ENCODE data around the gene PROCA1.

PROCA1 gene, protein sequence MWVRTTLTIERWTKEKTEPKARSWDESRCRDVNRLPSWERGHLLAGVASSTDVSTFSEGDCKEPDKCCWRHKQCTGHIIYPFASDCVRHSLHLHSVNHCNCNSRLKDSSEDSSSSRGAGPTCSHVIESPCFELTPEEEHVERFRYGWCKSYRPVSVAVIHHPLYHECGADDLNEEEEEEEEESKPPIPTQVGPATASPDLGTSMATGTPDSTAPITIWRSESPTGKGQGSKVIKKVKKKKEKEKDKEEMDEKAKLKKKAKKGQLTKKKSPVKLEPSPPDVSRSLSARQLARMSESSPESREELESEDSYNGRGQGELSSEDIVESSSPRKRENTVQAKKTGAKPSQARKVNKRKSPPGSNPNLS

DNA sequence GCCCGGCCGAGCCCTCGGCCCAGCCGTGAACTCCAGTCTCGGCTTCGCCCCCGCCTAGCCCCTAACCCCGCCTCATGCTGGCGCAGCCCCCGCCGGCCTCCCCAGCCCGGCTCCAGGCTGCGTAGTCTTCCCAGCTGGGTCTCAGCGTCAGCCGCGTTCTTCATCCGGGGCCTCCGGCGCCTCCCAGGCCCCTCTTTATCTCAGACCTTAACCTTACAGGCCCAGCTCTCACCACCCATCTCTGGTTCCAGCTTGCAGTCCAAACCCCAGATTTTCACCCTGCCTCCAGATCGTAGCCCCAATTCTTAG lies at the start of gene PROCA1:
Gene PROCA1, minus strand, starts transcription at position 166 of the 309 bp plus-strand sequence. CDS start 228 bp downstream, outside the sequence.
- DNase-seq (ENCODE audit: extremely low read depth, low read depth): no peak
- TF ChIP-seq, protein P1, sequence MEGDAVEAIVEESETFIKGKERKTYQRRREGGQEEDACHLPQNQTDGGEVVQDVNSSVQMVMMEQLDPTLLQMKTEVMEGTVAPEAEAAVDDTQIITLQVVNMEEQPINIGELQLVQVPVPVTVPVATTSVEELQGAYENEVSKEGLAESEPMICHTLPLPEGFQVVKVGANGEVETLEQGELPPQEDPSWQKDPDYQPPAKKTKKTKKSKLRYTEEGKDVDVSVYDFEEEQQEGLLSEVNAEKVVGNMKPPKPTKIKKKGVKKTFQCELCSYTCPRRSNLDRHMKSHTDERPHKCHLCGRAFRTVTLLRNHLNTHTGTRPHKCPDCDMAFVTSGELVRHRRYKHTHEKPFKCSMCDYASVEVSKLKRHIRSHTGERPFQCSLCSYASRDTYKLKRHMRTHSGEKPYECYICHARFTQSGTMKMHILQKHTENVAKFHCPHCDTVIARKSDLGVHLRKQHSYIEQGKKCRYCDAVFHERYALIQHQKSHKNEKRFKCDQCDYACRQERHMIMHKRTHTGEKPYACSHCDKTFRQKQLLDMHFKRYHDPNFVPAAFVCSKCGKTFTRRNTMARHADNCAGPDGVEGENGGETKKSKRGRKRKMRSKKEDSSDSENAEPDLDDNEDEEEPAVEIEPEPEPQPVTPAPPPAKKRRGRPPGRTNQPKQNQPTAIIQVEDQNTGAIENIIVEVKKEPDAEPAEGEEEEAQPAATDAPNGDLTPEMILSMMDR (IDR thresholded peaks at IDR 0.05; ENCODE audit: low read depth, low read length, missing control alignments): no peak
- peak within 1 kb of the TSS; percentile 44 for H3K4me3 ChIP-seq (replicated peaks; ENCODE audit: low read depth, low read length)

DNA sequence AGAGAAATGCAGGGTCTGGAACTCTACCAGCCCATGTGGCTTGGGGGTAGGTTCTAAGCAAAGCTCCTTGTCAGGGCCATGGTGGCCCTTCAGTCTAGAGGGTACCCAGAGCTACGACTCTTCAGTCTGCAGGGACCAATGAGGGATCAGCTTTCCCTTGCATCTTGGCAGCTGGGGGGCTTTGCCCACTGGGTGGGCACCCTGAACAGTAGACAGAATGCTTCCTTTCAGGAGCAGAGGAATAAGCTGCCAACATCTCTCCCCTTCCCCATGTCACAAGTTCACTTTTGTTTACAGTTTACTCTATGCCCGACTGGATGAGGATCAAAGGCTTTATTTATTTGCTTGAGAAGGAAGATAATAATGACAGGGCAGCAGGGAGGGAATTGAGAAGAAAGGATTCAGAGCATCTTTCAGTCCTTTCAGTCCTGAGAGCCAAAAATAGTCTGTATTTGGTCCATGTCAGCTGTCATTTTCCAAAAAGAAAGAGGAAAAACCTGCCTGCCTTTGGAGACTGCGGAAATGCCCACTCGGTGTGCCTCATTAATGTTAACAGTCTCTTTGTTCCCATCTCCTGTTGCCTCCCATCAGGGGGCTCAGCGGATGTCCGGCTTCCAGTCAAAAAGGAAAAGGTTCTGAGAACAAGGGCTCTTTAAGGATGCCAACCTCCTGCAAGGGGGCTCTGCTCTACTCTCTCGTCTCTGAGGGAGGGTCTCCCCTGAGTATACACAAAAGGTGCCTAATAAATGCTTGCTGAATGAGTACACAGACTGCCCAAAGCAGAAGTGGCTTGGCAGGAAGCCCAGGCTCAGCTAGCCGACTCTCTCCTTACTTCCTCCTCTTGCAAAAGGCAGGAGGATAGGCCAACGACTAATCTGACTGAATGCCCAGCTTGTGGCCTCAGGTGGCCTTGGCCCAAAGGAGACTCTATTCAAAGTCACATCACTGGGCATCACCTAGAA lies 49.2 kb upstream of the PROCA1 start:
- no peak for DNase-seq (ENCODE audit: extremely low read depth, low read depth)
- no peak overlapping the region for H3K4me3 ChIP-seq (replicated peaks; ENCODE audit: low read depth, low read length)
- TF ChIP-seq, protein P1 (IDR thresholded peaks at IDR 0.05; ENCODE audit: low read depth, low read length, missing control alignments): no peak

DNA sequence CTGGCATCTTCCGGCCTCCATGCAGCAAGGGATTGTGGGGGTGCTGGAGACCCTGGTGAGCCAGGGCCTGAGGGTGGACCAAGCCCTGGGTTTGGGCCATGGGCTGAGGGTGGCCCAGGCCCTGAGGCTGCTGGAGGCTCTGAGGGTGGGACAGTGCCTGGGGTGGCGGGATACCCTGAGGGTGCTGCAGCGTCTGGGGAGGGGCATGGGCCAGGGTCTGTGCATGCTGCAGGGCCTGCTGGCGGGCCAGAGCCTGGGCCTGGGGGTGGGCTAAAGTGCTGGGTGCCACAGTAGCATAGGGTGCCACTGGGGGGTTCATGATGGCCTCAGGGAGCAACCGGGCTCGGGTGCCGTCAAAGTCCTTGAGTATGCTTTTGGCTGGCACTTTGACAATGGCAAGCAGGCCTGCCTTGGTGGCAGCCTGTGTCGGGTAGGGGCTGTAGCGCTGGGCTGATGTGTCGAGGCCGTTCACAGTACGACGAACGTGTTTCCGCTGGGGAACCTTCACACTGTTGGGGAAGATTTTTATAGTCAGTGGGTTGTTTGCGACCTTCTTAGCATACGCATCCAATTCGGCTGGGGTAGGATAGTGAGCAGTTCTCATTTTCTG lies 47.7 kb upstream of the PROCA1 start:
- H3K4me3 ChIP-seq (replicated peaks; ENCODE audit: low read depth, low read length): no peak overlapping the region
- TF ChIP-seq, protein P1 (IDR thresholded peaks at IDR 0.05; ENCODE audit: low read depth, low read length, missing control alignments): no peak
- no peak for DNase-seq (ENCODE audit: extremely low read depth, low read depth)

DNA sequence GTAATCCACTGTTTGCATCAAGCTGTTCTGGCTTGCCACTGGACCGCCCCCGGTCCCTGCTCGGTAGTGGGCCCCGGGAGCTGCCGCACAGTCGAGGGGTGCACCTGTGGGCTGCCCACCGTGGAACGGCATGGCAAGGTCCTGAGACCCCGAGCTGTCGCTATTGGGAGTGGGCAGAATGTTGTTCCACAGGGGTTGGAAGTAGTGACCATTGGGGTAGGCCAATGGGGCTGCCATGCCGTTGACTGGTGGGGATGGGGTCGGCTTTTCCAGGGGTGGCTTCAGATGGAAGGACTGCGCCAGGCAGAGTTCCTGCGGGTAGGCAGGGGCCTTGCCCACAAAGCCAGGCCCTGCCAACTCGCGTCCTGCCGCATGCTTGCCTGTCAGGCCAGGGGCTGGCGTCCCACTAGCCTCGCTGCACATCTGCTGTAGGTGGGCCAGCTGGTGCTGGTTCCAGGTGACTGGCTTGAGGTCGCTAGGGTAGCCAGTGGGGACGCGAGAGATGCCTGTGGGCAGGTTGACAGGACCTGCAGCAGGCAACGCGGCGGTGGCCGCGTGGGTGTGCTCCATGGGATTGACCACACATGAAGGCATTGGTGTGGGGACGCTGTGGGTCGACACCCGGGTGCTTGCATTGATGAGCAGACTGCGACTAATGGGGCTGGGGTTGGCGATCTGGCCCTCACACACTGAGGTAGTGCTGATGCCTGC lies 46.9 kb upstream of the PROCA1 start:
- DNase-seq (ENCODE audit: extremely low read depth, low read depth): no peak
- H3K4me3 ChIP-seq (replicated peaks; ENCODE audit: low read depth, low read length): no peak overlapping the region
- TF ChIP-seq, protein P1 (IDR thresholded peaks at IDR 0.05; ENCODE audit: low read depth, low read length, missing control alignments): no peak

DNA sequence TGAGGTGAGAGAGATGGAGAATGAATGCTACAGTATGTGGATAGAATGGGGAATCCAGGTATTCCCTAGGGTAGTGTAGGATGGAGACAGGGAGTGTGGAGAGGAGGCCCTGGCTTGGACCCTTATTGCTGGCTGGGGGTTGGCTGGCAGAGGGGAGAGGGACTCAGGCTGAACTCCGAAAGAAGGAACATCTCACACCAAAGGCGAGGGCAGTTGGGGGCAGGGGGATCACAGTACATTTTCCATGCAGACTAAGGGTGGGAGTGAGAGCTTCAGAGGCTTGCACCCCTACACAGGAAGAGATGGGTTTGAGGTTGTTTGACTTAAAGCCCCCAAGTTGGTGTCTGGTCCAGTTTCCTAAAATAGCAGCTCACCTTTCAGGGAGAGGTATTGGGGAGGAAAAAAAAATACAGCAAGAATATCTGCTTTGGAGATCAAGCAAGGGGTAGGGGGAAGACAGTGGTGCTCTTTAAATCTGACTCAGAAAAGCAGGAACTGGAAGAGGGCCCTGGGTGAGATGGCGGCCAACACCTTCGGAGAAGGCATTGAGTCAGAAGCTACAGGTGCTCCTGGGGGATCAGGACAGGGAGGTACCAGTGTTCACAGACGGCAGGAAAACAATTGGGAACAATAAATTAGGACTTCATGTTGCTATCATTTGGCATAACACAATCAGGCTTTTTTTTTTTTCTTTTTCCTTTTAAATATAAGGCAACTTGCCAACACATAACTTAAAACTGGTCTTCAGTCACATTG lies 44.5 kb upstream of the PROCA1 start:
- DNase-seq (ENCODE audit: extremely low read depth, low read depth): no peak
- H3K4me3 ChIP-seq (replicated peaks; ENCODE audit: low read depth, low read length): no peak overlapping the region
- TF ChIP-seq, protein P1 (IDR thresholded peaks at IDR 0.05; ENCODE audit: low read depth, low read length, missing control alignments): no peak

All from HFF-Myc (cell line).